HG03575 (cell line): ENCODE results near the gene CA5A.
"Not testable (repeated sequence)": the region's sequence is repeated elsewhere in the genome, so short reads cannot be mapped to it uniquely, and the experiment has no call there.

Source experiments
- ATAC-seq: cut with Tn5 transposase; IDR thresholded peaks from one replicate; pipeline ENCODE4 v1.9.1; 2021; ENCODE audit not compliant: unreplicated experiment, insufficient number of reproducible peaks, low FRiP score; ENCODE audit errors: extremely low read depth

The CA5A gene

DNA sequence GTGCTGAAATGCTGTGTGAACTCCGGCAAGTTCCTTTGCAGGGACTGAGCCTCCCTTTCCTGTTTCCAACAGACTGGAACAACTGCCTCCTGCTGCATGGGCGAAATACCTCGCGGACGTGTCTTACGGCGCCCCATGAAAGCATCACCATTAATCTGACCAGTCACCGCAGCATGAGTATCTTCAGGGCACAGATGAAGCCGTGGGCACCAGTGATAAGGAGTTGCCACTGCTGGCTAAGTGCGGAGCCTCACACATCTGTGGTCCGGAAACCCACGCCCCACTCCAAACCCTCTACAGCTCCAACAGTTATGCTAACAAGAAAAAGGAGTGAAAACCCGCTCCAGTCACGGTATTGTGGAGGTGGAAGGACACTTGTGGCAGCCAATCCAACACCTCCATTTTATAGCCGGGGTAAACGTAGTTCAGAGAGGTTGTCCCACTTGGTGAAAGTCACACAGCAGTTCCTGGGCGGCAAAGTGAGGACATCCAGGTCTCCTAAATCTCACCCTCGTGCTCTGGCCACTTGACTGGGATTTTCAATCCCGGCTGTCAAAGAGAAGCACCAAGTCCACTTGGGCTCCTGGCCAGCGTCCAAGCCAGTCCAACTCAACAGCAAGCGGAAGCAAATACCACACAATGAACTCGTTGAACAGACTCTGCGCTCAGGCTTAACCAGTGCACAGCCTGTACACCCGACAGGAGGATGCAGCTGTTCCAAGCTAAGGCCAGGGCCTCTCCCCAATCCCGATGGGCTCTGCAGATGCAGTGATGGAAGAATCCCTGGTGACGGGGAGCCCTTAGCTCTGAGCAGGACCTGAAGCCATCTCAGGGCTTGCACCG, 78.0 kb downstream of the CA5A start:
- ATAC-seq, result not testable (repeated sequence)

DNA sequence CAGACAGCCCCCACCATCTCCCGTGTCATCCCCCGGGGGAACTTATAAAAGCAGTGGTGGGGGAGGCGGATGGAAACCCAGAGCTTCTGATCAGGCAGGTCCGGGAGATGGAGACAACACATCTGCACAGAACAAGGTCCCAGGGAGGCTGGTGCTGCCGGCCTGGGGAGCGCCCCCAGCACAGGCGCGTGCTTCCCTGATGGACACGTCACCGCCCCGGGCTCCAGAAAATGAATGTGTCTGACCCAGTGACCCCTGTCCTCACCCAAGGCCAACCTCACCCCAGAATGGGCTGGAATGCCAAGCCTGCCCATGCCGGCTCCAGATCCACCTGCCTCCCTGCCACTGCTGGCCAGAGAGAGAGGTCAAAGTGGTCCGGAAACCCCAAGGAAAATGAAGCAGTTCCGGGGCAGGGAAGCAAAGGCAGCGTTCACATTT, 79.5 kb downstream of the CA5A start:
- ATAC-seq, result no peak

GRCh38 chr16:87855852-87856715, 80.2 kb downstream of the CA5A start:
- no peak for ATAC-seq

- no peak for ATAC-seq
These were observed 81.2 kb downstream of the CA5A start for GRCh38 chr16:87854907-87855683.

- ATAC-seq, result no peak
These were observed 82.0 kb downstream of the CA5A start for GRCh38 chr16:87854053-87854906.

DNA sequence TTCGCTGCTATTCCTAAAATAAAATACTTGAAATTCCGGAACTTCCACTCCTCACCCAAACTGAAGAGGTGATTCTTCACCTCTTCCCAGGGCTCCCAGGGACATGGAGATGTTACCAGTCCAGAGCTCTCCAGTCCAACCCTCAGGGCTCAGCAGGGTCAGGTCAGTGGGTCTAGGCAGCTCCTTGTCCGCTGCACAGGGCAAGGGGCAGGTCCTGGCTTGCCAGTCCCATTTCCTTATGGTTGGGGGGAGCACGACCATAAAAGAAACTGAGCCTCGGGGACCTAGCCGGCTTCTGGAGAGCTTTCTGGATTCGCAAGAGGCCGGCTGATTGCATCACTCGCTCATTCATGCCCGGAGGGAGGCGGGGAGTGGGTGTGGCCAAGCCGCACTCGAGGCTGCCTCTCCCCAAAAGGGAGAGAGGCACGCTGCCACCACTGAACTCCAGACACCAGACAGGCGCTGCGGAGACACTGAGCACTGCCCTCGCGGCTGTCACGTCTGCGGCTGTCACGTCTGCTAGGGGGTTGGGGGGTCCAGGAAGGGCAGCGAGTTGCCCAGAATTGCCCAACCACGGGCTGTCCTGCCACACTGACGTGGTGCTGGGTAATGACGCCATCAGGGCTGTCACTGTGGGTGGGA, 82.8 kb downstream of the CA5A start:
- ATAC-seq, result no peak

DNA sequence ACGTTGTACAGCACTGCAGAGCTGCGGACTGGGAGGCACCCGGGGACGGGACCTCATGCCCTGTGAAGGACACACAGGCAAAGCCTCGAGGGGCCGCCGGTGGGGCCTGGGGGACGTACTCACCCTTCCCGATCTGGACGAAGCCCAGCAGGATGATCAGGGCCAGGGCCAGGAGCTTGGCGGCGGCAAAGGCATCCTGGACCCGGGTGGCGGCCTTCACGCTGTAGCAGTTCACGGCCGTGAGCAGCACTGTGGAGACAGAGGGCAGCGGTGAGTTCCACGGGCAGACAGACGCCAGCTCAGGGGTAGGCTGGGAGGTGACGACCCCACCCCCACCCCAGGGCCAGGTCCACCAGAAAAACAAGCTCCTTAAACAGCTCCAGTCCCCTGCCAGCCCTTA, 84.7 kb downstream of the CA5A start:
- ATAC-seq, result no peak

DNA sequence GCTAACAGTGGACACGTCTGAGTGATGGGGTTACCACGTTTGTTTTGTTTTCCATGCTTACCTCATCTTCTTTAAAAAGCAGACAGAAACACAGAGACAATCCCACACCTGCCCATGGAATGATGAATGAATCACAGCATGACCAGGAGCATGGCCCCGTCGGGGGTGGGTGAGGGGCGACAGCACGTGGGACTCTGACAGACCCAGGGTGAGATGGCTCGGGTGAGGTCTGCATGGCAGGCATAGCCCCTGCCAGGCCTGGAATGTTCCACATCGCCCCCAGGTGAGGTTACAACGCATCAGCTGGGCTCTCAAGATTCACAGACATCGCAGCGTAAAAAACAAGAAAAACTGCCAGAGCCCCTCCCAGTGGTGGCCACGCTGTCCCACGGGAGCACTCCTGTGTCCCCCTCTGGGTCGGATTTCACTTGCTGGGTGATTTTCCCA, 85.2 kb downstream of the CA5A start:
- no peak for ATAC-seq

GRCh38 chr16:87850009-87851006, 86.0 kb downstream of the CA5A start:
- no peak for ATAC-seq

DNA sequence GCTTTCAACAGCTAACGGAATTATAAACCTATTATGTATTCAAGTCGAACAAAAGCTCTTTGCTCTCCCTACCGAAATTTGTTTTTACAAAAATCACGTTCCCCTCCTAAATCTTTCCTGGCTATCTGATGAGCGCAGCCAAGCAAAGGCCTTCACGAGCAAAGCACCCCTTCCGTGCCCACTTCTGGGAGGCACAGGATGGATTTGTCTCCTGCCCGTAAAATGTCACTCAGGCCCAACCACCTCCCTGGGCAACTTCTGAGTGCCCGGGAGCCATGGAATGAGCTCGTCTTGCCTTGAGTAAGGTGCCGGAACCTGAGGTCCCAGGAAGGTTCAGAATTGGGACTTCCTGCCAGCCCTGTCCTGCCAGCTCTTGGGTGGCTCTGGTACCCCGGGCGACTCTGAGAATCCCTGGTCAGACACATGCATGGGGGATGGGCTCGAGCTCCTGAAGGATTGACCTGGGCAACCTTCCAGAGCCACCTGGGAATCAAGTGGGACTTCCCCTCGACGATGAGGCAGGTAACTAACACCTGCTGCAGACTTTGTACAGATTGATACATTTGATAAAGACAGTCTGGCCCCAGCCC, 86.8 kb downstream of the CA5A start:
- ATAC-seq, result no peak

DNA sequence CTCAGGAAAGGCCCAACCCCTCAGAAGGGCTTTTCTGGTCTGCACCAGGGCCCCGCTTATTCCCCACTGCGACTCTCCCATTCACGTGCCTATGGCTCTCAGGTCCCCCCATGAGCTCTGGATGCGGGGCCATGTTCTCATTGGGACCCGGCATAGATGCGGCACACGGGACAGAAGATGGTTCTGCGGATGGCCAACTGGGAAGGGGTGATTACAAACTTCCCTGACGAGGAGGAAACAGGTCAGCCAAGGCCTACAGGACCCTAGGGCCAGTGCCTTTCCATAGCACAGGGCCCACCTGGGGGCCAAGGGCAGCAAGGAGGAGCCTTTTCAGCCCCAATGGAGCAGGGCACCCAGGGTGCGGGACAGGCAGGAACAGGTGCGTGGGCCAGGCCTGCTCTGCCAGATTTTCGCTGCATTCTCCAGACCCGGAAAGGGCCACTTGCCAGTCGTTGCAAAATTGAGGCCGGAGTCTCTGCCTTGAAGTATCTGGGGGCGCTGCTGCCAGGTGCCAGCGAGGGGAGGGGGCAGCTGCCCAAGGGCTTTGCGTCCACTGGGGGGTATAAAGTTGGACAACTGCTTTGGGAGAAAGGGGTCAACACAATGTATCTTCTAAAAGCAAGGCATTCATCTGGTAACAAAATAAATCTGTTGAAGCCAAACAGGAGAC, 87.5 kb downstream of the CA5A start:
- no peak for ATAC-seq

- no peak for ATAC-seq
These were observed 88.3 kb downstream of the CA5A start for GRCh38 chr16:87847785-87848675.

GRCh38 chr16:87847467-87847784, 88.9 kb downstream of the CA5A start:
- no peak for ATAC-seq

- no peak for ATAC-seq
These were observed 89.4 kb downstream of the CA5A start for GRCh38 chr16:87846705-87847466.
